ENCODE results near the gene SLC35F5. TPM values are rescaled to one million over a fixed set of nuclear protein-coding genes. Genes with fewer than 3 reads are reported as not detected.
"Not testable (repeated sequence)": the region's sequence is repeated elsewhere in the genome, so short reads cannot be mapped to it uniquely, and the experiment has no call there.

The SLC35F5 gene
- total and polyA plus RNA-seq, 4 donors, result 15.3 to 70.8 (median 44.6) TPM

DNA sequence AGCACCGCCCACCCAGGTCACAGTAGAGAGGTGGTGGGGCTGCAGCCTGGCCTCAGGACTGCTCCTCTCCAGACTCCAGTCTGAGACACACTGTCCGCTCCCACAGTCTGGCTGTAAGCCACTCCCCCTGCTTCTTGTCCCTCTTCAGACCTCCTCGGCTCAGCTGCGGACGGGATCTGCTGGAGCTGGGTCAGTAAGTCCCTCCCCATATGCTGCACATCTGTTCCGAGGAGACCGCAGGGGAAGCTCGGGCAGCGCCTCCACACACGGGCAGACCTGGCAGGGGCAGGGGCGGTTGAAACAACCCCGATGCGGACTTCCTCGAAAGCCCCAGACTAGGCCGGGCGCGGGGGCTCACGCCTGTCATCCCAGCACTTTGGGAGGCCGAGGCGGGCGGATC, 87.4 kb downstream of the SLC35F5 start:
- not testable (repeated sequence) for DNase-seq (ENCODE audit: low spot score)

DNA sequence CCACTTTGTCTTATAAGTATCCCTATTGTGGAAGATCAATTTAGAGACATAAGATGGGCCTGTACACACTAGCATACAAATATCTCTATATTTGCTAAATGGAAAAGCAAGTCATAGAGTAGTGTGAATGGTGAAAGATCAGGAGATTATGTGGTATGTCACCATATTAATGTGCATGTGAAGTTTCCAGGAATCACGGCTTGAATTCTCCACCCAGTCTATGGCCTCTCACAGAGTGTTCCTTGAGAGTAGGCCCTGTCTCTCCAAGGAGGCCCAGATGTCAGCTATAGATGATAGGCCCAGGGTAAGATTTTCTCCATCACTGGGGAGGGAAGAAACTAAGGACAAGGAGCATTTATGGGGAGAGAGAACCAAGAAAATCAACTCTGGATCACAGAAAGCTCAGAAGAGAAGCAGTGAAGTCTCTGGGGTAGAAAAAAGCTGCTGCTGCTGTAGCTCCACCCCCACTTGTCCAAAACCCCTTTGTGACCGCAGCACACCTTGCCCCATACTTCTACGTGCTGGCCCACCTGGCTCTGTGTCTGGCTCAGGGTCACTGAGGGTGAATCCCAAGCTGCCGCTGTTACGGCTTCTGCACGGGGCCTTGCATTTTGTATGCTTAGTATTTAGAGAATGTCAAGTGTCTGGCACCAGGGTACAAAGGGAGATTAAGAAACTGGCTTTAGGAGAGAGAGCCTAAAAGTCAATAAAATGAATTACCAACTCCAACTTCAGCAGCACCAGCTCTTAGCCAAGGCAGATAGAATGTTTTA, 91.5 kb downstream of the SLC35F5 start:
- not testable (repeated sequence) for H3K9me3 ChIP-seq (ENCODE audit: control insufficient read depth in 4 of 4, low read length in 3 of 4); H3K36me3 ChIP-seq (ENCODE audit: control insufficient read depth in 4 of 4, insufficient read depth in 3 of 4, low read depth in 1 of 4, low read length in 3 of 4); DNase-seq (ENCODE audit: low spot score); H3K27me3 ChIP-seq (ENCODE audit: control insufficient read depth in 4 of 4, insufficient read depth in 4 of 4, low read length in 3 of 4); H3K9ac ChIP-seq (ENCODE audit: low read depth in 1 of 2, low read length in 2 of 2); H3K4me3 ChIP-seq (ENCODE audit: low read depth in 1 of 3, low read length in 3 of 3); H3K4me1 ChIP-seq (ENCODE audit: control insufficient read depth in 4 of 4, insufficient read depth in 4 of 4, low read length in 3 of 4); H3K27ac ChIP-seq (ENCODE audit: low read depth in 1 of 2, low read length in 2 of 2)
- WGBS, result 85% methylated on average over 6 of the region's 6 CpGs

More for the DNA sequence above, 87.4 kb downstream of the SLC35F5 start:
- H3K27me3 ChIP-seq (ENCODE audit: control insufficient read depth in 4 of 4, insufficient read depth in 4 of 4, low read length in 3 of 4); H3K9me3 ChIP-seq (ENCODE audit: control insufficient read depth in 4 of 4, low read length in 3 of 4); H3K4me3 ChIP-seq (ENCODE audit: low read depth in 1 of 3, low read length in 3 of 3); H3K36me3 ChIP-seq (ENCODE audit: control insufficient read depth in 4 of 4, insufficient read depth in 3 of 4, low read depth in 1 of 4, low read length in 3 of 4); H3K27ac ChIP-seq (ENCODE audit: low read depth in 1 of 2, low read length in 2 of 2); H3K4me1 ChIP-seq (ENCODE audit: control insufficient read depth in 4 of 4, insufficient read depth in 4 of 4, low read length in 3 of 4); H3K9ac ChIP-seq (ENCODE audit: low read depth in 1 of 2, low read length in 2 of 2): not testable (repeated sequence)
- whole genome bisulfite sequencing, result 96% methylated on average over 21 of the region's 21 CpGs

DNA sequence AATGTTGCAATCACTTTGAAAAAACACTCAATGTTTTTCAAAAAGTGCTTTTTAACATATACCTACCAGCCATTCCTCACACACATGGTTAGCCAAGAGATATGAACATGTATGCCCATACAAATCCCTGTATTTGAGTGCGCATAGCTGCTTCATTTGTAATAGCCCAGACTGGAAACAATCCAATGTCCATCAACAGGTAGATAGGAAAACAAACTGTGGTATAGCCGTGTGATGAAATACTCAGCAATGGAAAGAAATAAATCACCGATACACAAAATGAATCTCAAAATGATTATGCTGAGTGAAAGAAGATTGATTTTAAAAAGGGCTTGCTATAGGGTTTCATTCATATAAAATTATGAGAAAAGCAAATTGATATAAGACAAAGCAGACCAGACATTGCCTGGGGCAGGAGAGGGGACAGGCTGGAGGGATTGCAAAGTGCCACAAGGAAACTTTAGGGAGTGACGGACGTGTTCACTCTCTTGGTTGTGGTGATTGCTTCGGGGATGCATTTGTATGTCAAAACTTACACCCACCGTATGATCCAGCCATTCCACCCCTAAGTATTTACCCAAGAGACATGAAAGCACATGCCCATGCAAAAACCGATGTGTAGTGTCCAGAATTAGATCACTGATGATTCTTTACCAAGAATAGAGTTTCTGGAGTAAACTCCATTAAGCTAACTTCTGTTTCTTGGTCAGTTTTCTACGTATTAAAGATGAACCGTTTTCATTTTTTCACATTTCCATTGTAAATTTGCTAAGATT, 93.0 kb downstream of the SLC35F5 start:
- not testable (repeated sequence) for H3K9ac ChIP-seq (ENCODE audit: low read depth in 1 of 2, low read length in 2 of 2); H3K27ac ChIP-seq (ENCODE audit: low read depth in 1 of 2, low read length in 2 of 2); H3K27me3 ChIP-seq (ENCODE audit: control insufficient read depth in 4 of 4, insufficient read depth in 4 of 4, low read length in 3 of 4); H3K4me3 ChIP-seq (ENCODE audit: low read depth in 1 of 3, low read length in 3 of 3); H3K4me1 ChIP-seq (ENCODE audit: control insufficient read depth in 4 of 4, insufficient read depth in 4 of 4, low read length in 3 of 4); H3K36me3 ChIP-seq (ENCODE audit: control insufficient read depth in 4 of 4, insufficient read depth in 3 of 4, low read depth in 1 of 4, low read length in 3 of 4); DNase-seq (ENCODE audit: low spot score); H3K9me3 ChIP-seq (ENCODE audit: control insufficient read depth in 4 of 4, low read length in 3 of 4)
- WGBS, result 86% methylated on average over 10 of the region's 10 CpGs

Small RNA genes lying within 50 kb of the gene (small RNA-seq; reads per million reads assigned to genes)
- gene MIR4782, result not detected
- gene RNU6-744P, result not detected

Other genes starting within 250 kb of the SLC35F5 start
- 1 to 10 TPM; 1.1 to 6.2 TPM for gene RABL2A, start 129.4 kb downstream of the SLC35F5 start, total RNA-seq
- gene RABL2A, start 129.4 kb downstream of the SLC35F5 start, polyA plus RNA-seq, result 1 to 10 TPM; 3.9 to 4.2 TPM
- gene ACTR3, start 133.4 kb upstream of the SLC35F5 start, total RNA-seq, result 10 to 100 TPM; 63.6 to 99.6 TPM
- gene ACTR3, start 133.4 kb upstream of the SLC35F5 start, polyA plus RNA-seq, result 10 to 100 TPM; 34.4 to 39.9 TPM

All from liver (tissue), 10 donors.